ENCODE results near the gene ANO1. TPM values are rescaled to one million over a fixed set of nuclear protein-coding genes. Genes with fewer than 3 reads are reported as not detected.

ANO1 gene
- total RNA-seq, 4 donors from 2014 or later: 1.5 to 8.7 (median 4.6) TPM

- TF ChIP-seq CTCF (IDR thresholded peaks at IDR 0.05; ENCODE audit: low read depth): no peak
Observed at GRCh38 chr11:70182266-70182665, 104.1 kb downstream of the ANO1 start.

GRCh38 chr11:70183032-70183431, 104.9 kb downstream of the ANO1 start:
- TF ChIP-seq CTCF (IDR thresholded peaks at IDR 0.05; ENCODE audit: low read depth): no peak

GRCh38 chr11:70183483-70184176, 105.5 kb downstream of the ANO1 start:
- no peak for TF ChIP-seq CTCF (IDR thresholded peaks at IDR 0.05; ENCODE audit: low read depth)

- no peak for TF ChIP-seq CTCF (IDR thresholded peaks at IDR 0.05; ENCODE audit: low read depth)
Observed at GRCh38 chr11:70184396-70184795, 106.3 kb downstream of the ANO1 start.

- TF ChIP-seq CTCF (IDR thresholded peaks at IDR 0.05; ENCODE audit: low read depth): no peak
Observed at GRCh38 chr11:70185348-70186055, 107.4 kb downstream of the ANO1 start.

- TF ChIP-seq CTCF (IDR thresholded peaks at IDR 0.05; ENCODE audit: low read depth): no peak
Observed at GRCh38 chr11:70186420-70186819, 108.3 kb downstream of the ANO1 start.

- TF ChIP-seq CTCF (IDR thresholded peaks at IDR 0.05; ENCODE audit: low read depth): no peak
Observed at GRCh38 chr11:70186936-70187335, 108.8 kb downstream of the ANO1 start.

All from subcutaneous adipose tissue (tissue), 4 donors.